HG03103 (cell line): ENCODE data around the gene KRT86.
"Not testable (repeated sequence)": the region's sequence is repeated elsewhere in the genome, so short reads cannot be mapped to it uniquely, and the experiment has no call there.

Experiments used
- ATAC-seq: cut with Tn5 transposase; IDR thresholded peaks from one replicate; pipeline ENCODE4 v1.9.1; 2021; ENCODE audit warnings: low read depth; ENCODE audit not compliant: unreplicated experiment

KRT86 gene

GRCh38 chr12:52264435-52264825 is 10.0 kb upstream of the KRT86 start:
- ATAC-seq = no peak

DNA sequence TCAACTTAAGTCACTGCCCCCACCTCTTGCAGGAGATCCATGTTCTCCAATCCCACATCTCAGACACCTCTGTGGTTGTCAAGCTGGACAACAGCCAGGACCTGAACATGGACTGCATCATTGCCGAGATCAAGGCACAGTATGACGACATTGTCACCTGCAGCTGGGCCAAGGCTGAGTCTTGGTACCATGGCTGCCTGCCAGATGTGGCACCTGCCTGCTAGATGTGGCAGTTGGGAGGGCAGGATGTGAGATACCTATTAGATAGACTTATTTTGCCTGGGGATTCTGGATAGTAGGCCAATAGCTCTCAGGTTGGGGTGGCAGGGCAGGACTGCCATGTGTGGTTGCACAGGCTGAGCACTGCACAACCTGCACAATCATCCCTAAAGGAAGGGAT is 7.9 kb upstream of the KRT86 start:
- ATAC-seq = no peak

DNA sequence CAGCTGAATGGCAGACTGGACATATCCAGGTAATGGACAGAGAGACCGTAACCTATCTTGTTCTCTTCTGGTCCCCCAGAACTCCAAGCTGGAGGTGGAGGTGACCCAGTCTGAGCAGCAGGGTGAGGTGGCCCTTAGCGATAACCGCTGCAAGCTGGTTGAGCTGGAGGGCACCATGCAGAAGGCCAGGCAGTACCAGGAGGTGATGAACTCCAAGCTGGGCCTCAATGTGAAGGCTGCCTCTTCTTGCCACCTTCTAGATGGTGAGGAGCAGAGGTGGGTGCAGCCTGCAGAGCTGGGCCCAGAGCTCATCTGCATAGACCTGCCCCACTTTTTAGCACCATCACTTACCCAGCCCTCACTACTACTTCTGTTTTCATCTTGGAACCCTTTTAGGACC is 7.2 kb upstream of the KRT86 start:
- ATAC-seq = no peak

DNA sequence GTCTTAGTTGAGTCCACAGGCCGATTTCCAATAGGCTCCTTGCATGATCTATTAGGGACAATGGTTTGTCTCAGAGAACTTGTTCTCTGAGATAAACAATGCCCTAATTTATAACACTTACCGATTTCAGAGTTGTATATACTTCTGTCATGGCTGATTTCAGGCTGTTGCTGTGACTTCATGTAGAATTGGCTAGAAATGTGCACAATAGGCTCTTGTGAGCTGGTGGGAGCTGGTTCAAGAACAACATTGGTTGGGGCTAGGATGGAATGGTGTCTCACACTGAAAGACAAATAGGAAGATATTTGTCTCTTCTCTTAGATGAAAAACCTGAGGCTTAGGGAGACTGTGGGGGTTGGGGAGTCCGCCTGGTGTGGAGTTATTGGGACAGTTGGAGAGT is 6.7 kb upstream of the KRT86 start:
- no peak for ATAC-seq

DNA sequence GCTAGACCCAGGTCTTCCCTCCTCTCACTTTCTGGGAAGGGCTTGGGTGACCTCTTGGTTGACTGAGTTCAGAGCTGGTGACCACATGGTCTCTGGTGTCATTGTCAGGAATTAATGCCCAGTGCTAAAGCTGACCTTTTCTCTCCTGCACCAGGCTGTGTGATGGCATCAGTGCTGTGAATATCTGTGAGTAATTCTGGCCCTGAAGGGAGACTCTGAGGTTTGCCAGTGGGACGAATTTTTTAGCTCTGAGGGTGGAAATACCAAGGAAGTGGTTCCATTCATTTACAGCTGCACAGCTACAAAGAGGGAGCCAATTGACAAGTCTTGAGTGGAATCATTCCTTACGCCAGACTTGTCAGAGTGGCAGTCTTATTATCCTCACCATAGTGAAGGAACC is 6.2 kb upstream of the KRT86 start:
- no peak for ATAC-seq

- no peak for ATAC-seq
These were observed 3.8 kb upstream of the KRT86 start for GRCh38 chr12:52270541-52271070.

DNA sequence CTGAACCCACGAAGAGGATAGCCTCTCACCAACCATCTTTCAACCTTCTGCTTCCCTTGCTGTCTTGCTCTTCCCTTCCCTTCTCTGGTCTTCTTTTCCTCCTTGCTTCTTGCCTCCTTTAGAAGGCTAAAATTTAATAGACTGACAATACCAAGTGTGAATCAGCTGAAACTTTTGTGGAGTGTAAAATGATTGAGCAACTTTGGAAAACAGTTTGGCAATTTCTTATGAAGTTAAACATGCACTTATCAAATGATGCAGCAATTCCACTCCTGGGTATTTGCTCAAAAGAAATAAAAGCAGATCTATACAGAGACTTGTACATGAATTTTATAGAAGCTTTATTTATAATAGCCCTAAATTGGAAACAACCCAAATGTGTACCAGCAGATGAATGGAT is 3.3 kb upstream of the KRT86 start:
- ATAC-seq = no peak

DNA sequence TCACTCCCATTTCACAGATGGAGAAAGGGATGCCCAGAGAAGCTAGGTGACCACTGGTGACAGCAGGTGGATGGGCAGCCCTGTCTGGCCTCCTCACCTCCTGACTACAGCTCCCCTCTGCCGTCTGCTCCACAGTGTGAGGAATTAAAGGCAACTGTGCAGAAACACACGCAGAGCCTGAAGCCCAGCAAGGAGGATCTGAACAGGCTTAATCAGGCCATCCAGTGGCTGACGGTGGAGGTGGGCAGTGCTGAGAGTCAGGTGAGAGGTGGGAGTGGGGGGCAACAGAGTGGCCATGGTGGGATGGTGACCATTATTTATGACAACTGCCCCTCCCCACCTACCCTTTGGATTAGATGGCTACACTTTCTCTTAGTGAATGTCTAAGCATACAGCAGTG is 1.2 kb downstream of the KRT86 start:
- no peak for ATAC-seq

GRCh38 chr12:52277486-52278245 is 3.2 kb downstream of the KRT86 start:
- ATAC-seq = no peak

DNA sequence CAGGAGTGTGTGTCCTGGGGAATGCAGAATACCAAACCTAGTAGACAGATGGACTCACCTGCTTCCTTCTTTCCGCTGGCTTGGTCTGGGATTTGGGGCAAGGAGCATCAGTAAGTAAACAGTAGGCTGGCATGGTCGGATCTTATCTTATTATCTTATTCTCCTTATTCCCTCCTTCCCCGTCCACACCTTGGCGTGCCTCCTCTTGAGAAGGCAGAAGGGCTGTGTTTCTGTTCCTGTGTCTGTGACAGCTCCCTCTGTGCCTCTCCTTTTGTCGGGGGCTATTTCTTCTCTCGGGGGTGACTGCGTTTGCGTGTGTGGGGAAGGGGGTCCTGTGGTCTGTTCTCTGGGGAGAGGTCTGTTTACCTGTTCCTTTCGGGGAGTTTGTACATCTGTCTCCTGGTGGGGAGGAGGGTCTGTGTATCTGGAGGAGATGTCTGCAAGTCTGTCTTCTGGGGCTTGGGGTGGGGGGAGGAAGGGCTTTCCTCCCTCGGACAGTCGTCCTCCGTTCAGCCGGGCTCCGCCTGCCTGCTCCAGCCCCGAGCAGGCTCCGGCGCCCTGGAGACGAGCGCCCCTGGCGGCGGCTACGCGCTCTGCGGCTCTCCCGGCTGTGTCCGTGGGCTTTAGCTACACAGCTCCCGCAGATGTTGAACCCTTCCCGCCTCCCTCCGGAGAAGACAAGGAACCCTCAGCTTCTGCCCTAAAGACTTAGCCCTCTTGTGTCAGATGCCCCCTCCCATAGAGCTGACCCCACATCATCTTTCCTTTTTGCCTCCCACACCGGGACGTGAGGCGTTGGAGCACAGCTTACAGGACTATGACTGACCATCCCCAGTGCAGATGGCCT is 4.4 kb downstream of the KRT86 start:
- ATAC-seq = no peak

DNA sequence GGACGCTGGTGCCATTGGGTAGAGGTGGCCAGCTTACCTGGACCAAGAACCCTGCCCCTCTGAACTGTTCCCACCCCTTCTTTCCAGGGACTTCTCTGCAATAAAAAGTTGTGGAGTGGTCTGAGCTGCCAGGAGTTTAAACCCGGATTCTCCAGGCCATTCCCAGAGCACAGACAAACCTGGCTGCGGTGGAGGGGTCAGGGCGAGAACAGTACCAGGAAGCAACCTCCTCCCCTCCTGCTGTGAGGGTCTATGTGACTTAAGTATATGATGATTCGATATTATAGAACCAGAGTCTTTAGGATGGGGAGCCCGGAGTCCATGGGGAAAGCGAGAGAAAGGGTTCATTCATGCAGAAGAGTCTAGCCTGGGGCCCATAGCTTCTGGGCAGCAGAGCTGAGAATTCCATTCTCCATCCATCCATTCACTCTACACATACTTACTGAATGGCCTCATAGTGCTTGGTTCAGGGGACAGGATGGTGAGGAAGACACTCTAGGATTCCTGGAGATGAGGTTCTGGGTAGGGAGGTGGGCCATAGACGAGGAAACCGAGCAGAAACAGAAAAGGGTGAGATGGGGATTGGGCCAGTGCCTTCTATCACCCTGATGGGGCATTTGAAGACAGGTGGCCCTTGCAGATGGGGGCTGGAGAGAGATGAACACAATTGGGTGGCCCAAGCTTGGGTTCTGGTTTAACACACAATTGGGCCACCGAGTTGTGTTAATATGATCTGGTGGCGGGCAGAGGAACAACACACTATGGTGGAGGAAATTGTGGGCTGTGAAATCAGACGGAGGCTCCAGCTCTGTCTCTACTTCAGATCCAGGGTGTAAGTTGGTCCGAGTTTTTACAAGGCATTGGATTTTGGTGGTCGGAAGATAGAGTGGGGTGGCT is 5.2 kb downstream of the KRT86 start:
- no peak for ATAC-seq

DNA sequence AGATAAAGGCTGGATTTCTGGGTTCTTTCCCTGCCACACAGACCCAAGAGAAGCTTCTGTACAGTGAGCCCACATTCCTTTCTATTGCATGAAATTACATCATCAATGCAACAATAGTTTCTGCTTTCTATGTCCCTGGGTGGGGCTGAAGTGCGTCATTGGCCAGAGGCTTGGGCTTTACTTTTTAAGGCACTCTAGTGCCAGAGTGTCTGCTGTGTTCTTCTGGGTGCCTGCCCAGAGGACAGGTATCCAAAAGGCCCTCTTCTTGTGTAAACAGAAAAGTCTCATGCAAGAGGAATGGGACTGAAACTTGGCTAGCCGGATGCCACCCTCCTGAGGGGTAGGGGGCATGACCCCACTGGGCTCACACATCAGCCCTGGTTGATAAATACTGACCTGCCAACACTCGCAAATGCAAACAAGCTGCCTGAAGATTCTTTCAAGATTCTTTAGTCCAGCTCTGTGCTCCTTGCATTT is 5.9 kb downstream of the KRT86 start:
- ATAC-seq = no peak

DNA sequence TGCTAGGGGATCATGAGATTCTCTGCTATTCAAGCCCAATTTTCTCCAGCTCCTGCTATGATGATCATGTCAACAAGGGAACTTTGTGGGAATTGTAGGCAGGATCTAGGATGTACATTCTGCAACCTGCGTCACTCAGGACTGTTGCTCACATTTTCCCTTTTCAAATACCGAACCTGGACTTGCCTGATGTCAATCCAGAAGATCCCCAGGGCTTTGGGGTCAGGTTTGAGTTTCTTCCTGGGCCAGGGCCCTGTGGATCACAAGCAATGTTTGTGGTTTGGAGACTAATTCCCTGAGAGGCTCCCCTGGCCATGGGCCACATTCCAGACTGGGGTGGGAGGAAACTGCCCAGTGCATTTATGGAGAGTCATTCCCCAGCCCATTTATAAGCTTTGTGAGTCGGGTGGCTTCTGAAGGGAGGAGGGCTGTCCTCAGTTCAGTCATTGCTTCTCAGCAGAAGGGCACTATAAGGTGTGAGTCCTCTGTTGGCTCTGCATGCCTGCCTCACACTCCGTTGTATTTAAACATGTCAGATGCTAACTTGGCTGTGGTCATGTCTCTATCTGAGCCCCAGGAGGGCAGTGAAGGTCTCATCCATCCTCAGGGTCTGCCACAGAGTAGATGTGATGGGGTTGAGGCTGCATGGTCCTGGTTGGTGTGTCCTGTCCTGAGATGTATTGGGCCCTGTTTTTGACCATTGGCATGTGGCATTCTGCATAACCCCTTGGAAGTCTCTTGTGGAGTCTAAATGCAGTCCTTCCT is 6.5 kb downstream of the KRT86 start:
- ATAC-seq = no peak

DNA sequence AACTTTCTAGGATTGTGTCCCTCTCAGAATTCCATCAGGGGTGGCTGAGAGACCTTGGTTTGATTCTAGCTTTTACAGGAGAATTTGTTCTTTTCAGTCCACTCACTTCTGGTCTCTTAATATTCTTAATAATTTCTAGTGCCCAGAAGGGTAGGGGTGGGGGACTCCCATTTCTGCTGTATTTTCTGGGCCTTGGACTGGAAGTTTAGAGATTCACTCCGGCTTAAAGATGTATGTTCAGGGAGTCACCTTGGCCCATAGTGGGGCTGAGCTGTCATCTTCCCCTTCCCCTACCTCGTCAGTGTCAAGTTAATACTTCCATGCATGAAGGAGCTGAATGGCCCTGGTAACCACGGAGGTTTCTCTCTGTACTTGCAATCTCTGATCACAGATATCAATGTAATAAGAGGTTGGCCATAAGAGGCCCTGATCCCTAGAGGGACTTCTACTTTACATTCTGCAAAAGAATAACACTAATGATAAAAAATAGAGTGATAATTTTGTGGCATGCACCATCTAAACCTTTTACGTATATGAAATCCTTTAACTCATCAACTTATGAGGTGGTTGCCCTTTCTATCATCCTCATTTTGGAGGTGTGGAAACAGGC is 10.2 kb downstream of the KRT86 start:
- ATAC-seq = no peak

DNA sequence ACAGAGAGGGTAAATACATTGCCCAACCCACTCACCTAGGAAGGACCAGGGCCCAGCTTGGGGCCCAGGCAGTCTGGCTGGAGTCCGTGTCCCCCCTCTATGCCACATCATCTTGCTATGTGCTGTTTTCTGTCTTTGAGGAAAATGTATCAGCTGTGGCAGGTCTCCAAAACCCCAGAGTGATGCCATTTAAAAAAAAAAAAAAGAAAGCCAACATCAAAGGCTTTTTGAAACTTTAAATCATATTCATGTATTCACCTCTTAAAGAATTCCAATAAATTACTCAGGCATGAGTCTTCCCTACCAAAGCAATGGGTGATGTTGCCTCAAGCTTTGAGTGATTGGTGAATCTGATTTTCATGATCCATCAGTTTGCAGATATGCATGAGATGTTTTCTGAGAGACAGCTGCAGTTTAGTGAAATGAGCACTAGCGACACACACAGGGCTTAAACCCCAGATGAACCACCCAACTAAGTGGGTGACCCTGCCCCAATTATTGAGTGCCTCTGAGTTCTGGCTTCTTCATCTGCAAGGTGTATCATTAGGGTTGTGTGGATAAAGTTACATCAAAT is 10.8 kb downstream of the KRT86 start:
- no peak for ATAC-seq

DNA sequence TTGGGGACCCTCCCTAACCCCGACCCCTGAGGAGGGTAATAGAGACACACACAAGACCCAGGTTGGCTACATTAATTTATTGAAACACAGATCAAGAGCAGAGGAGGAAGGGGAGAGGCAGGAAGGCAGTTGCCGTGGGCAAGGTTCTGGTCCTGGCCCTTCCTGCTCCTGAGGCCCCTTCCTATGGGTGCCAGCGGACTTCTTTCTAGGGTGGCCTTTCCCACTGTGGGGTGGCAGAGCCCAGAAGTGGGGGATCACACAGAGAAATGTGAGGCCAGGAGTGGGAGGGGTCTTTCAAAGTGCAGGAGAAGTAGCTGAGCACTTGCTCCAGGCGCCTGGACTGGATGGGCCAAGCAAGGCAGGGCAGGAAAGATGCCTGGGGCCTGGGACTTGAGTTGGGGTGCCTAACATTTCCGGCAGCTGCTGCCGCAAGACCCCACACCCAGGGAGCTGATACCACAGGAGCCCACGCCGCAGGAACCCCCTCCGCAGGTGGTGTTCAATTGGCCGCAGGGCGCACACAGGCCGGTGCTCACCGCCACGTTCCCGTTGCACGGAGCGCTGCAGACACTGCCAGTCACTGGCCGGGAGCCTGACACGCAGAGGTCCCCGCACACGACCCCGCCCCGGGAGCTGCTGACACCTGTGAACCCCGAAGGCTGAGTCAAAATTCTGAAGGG is 11.5 kb downstream of the KRT86 start:
- no peak for ATAC-seq

DNA sequence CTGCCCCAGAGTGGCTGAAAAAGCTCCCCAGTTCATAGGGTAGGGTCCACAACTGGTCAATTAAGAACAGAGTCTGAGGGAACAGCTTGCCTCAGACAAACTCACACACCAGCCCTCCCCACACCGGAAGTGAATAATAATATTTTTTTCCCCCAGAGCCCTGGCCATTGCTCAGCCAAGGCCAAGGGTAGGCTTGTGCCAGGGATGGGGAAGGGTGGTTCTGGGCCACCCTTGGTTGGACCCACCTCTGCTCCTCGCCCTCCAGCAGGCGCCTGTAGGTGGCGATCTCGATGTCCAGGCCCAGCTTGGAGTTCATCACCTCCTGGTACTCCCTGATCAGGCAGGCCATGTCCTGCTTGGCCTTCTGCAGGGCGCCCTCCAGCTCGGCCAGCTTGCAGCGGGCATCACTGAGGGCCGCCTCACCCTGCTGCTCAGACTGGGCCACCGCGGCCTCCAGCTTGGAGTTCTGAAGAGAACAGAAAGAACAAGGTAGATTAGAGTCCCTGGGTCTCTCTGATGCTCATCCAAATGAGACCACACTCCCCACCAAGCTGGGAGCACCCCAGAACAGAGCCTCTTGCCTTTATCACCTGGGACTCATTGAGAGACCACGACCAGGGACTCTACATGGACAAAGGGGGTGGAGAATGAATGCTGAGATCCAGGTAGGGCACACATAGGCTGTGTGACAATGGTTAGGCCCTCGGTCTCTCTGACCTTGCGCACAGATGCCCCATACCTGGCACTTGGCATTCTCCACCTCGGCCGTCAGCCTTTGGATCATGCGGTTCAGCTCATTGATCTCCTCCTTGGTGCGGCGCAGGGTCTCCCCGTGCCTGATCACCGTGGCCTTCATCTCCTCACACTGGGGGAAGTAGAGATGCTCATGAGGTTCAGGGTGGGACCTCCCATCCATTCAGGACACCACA is 12.7 kb downstream of the KRT86 start:
- not testable (repeated sequence) for ATAC-seq
